GM12892 (cell line): ENCODE data around the gene KLF17.
"Not testable (repeated sequence)": the region's sequence is repeated elsewhere in the genome, so short reads cannot be mapped to it uniquely, and the experiment has no call there.

Source experiments
- DNase-seq: peaks from one replicate; pipeline ENCODE4 v3.0.0; 2011; ENCODE audit not compliant: insufficient read length
- FAIRE-seq: peaks from 2 replicates; lab custom pipeline; 2011; peaks lifted over from hg19 to GRCh38; lab: Jason Lieb, UNC
- POLR2A ChIP-seq: IDR thresholded peaks from 2 replicates; pipeline ENCODE4 v1.6.1; 2011; ENCODE audit warnings: low read depth, low read length, control low read depth
- POLR2AphosphoS5 ChIP-seq: IDR thresholded peaks from 2 replicates; pipeline ENCODE4 v1.6.1; 2011; ENCODE audit warnings: low read depth, low read length, control low read depth
- TAF1 ChIP-seq: IDR thresholded peaks from 2 replicates; pipeline ENCODE4 v1.6.1; 2011; ENCODE audit warnings: low read depth, mild to moderate bottlenecking, control low read depth, low read length, borderline replicate concordance

Gene KLF17

DNA sequence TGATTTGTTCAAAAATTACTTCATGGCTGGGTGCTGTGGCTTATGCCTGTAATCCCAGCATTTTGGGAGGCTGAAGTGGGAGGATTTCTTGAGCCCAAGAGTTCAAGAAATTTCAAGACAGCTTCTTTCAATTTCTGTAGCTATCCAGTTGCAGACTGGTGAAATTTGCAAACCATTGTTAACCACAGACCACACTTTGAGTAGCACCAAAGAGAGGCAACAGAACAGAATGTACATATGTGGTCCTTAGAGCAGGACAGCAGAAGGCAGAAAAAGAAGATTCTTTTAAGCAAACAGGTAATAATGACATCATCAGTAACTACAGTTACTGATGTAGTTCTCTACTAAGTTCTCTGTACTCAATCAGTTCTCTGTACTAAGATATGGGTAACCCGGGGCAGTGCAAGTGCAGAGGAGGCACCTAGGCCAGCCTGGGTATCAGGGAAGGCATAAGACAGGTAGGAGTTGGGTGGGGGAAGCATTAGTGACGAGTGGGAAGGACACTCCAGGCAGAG is 5.5 kb upstream of the KLF17 start:
- DNase-seq (no peak), FAIRE-seq (no peak)
- TF ChIP-seq POLR2A (no peak), POLR2AphosphoS5 (no peak)

DNA sequence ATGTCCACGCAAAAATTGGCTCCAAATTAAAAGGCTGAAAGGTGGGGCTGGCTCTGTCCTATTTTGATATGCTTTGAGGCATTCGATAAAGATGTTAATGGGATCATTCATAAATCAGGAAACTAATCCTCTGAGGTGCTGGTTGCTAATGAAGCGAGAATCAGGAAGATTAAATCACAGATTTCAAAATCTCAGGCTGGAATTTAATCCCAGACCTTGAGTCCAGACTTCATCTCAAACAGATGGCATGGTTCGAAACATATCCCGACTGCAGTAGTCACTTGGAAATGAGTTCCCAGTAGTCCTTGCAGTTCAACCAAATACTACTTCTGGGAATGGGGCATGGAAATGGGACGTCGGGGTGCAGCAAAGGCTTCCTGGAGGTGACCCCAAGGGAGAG is 4.5 kb upstream of the KLF17 start:
- no peak for DNase-seq
- no peak for FAIRE-seq
- TF ChIP-seq POLR2AphosphoS5 (no peak), TAF1 (no peak), POLR2A (no peak)

DNA sequence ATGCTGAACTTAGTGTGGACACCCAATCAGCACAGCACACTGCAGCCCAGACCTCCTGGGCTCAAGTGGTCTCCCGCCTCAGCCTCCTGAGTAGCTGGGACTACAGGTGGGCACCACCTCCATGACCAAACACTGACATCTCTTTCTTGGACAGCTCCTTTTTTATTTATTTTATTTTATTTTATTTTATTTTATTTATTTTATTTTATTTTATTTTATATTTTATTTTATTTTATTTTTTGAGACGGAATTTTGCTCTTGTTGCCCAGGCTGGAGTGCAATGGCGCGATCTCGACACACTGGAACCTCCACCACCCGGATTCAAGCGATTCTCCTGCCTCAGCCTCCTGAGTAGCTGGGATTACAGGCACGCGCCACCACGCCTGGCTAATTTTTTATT is 1.3 kb upstream of the KLF17 start:
- DNase-seq, FAIRE-seq: not testable (repeated sequence)

DNA sequence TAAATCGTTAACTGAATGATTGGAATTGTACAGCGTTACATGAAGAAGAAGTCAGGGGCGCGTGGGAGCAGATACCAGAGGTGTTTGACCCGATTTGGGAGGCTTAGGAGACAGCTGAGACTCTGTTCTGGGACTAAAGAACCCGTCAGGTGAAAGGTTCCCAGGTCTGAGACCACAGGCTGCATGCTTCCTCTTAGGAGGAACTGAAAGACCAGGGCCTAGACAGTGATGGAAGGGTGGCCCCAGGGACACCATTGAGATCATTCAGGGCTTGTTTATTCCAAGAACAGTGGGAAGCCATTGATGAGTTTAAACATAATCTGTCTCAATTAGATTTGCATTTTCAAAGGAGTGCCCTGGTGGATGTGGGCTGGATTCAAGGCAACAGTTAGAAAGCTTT is 904 bp downstream of the KLF17 start:
- DNase-seq: no peak
- FAIRE-seq: no peak
- TF ChIP-seq POLR2A (no peak), POLR2AphosphoS5 (no peak), TAF1 (no peak)

- TF ChIP-seq TAF1: no peak
- no peak for TF ChIP-seq POLR2A
- TF ChIP-seq POLR2AphosphoS5: no peak
- DNase-seq: no peak
- FAIRE-seq: no peak
Measured at GRCh38 chr1:44120398-44120949, 1.9 kb downstream of the KLF17 start.

- FAIRE-seq: no peak
- no peak for DNase-seq
- TF ChIP-seq TAF1 (no peak), POLR2AphosphoS5 (no peak), POLR2A (no peak)
Measured at GRCh38 chr1:44129616-44130500, 11.2 kb downstream of the KLF17 start.

GRCh38 chr1:44131411-44131810 is 12.8 kb downstream of the KLF17 start:
- FAIRE-seq: no peak
- no peak for DNase-seq
- TF ChIP-seq POLR2AphosphoS5: no peak
- no peak for TF ChIP-seq TAF1
- TF ChIP-seq POLR2A: no peak

- FAIRE-seq: no peak
- DNase-seq: no peak
- TF ChIP-seq POLR2A (no peak), POLR2AphosphoS5 (no peak)
Measured at GRCh38 chr1:44134071-44134920, 15.7 kb downstream of the KLF17 start.

- no peak for FAIRE-seq
- no peak for DNase-seq
- TF ChIP-seq POLR2AphosphoS5 (no peak), TAF1 (no peak), POLR2A (no peak)
Measured at GRCh38 chr1:44135886-44136285, 17.3 kb downstream of the KLF17 start.

DNA sequence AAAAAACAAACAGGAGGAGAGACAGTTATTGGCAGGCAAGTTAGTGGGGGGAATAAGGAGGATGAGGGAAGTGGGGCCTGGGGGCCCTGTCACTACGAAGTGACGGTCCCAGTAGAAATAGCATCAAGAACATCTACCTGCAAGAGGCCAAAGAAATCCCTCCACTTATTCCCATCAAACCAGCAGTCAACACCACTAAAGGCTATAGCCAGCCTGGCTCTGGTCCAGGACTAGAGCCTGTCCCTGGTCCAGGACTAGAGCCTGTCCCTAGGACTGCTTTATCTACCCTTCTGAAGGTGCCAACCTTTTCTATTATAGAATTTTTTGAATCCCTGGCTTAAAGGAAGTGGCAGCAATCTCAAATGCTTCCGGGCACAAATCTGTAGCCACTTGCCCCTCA is 19.6 kb downstream of the KLF17 start:
- no peak for TF ChIP-seq POLR2A
- no peak for TF ChIP-seq POLR2AphosphoS5
- no peak for TF ChIP-seq TAF1
- FAIRE-seq (no peak), DNase-seq (no peak)

- FAIRE-seq, DNase-seq: not testable (repeated sequence)
Measured at GRCh38 chr1:44139565-44139964, 20.9 kb downstream of the KLF17 start.
